ENCODE measurements around the gene FAM229A. TPM values are rescaled to one million over a fixed set of nuclear protein-coding genes. Genes with fewer than 3 reads are reported as not detected.

The FAM229A gene
- total RNA-seq, 1 experiment from 2014 or later, result 13.4 TPM

DNA sequence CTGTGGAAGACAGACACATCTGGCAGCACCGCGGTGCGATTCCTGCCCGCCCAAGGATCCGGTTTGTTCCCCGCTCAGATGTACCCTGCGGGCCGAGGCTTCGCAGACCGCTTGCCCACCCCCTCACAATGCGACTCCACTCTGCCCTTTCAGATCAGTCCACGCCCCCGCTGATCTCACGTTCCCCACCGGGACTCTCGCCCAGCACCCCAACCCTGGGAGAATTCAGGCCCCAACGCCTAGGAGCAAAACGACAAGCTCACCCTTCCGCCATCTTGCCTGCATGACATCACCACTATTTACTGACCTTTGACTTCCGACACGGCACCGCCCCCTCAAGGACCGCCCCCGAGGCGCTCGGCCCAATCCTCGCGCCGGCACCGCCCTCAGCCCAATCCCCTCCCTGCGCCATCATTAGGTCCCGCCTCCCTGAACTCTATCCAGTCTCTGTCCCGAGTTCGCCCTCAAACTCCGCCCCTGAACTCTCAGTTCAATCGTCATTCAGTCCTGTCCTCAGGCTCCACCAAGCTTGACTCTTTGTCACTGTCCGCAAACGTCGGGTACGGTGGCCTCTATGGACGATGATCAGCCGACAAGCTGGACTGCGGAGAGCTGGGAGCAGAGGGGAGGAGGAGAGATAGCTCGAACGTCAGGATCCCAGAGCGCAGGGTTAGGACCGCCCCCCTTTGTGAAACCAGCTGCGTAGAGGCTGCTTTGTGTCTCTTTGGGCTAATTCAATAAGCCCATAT lies 32.0 kb upstream of the FAM229A start, which contains the start of gene BSDC1:
Gene BSDC1 (minus strand): TSS at position 301 of the 749 bp plus-strand sequence. CDS start 27 bp downstream, at position 274.
- ChIA-PET POLR2A (interaction anchor here (0.6 to 2.9 kb wide), 34 partner anchors 9 to 782 kb away, joined by 3 to 31 read pairs (median 4); partner anchors contain the start of genes CCDC28B, HDAC1, KHDRBS1 and RBBP4), CTCF (interaction anchor here (0.5 to 2.7 kb wide), 5 partner anchors 10 to 799 kb away, joined by 3 to 16 read pairs (median 3); no protein-coding TSS in a partner anchor)
- TF ChIP-seq CTCF (IDR thresholded peaks at IDR 0.05; ENCODE audit: unreplicated experiment), result no peak
- Mint-ChIP-seq H3K36me3 (ENCODE audit: insufficient read depth, unreplicated experiment) (peaks cover 11% of the 10 kb centered on the region), H3K4me3 (ENCODE audit: unreplicated experiment) (peak within 1 kb of the TSS; percentile 91), H3K9me3 (ENCODE audit: unreplicated experiment) (no peaks in the 10 kb centered on the region), H3K27me3 (ENCODE audit: insufficient read depth, unreplicated experiment) (no peaks in the 10 kb centered on the region), H3K27ac (ENCODE audit: low read depth, unreplicated experiment) (peak within 1 kb of the TSS; percentile 97), H3K4me1 (ENCODE audit: insufficient read depth, unreplicated experiment) (peaks cover 6% of the 10 kb centered on the region)
- DNase-seq (ENCODE audit: unreplicated experiment), result peak; percentile 99
- BruUV-seq (replicated peaks), result no TSS peak
- intact Hi-C loops (cut with micrococcal nuclease), result loop anchor here (5.0 kb wide), 1 partner anchor 177 kb away; no protein-coding TSS in a partner anchor

GRCh38 chr1:32393832-32394140 lies 31.5 kb upstream of the FAM229A start:
- Mint-ChIP-seq H3K27ac (ENCODE audit: low read depth, unreplicated experiment) (peak overlapping the region; percentile 97), H3K4me3 (ENCODE audit: unreplicated experiment) (peak overlapping the region; percentile 91), H3K9me3 (ENCODE audit: unreplicated experiment) (no peaks in the 10 kb centered on the region), H3K36me3 (ENCODE audit: insufficient read depth, unreplicated experiment) (peaks cover 11% of the 10 kb centered on the region), H3K27me3 (ENCODE audit: insufficient read depth, unreplicated experiment) (no peaks in the 10 kb centered on the region), H3K4me1 (ENCODE audit: insufficient read depth, unreplicated experiment) (peaks cover 6% of the 10 kb centered on the region)
- CTCF ChIA-PET, result interaction anchor here (2.7 kb wide), 1 partner anchor 178 kb away, joined by 16 read pairs; no protein-coding TSS in a partner anchor
- intact Hi-C loops (cut with micrococcal nuclease), result loop anchor here (5.0 kb wide), 1 partner anchor 176 kb away; no protein-coding TSS in a partner anchor
- DNase-seq (ENCODE audit: unreplicated experiment), result no peak
- POLR2A ChIA-PET, result interaction anchor here (0.9 to 2.9 kb wide), 13 partner anchors 9 to 258 kb away, joined by 3 to 31 read pairs (median 7); partner anchors contain the start of genes HDAC1, RBBP4, ZBTB8A and ZBTB8OS
- BruUV-seq (replicated peaks), result TSS peak; percentile 70
- TF ChIP-seq CTCF (IDR thresholded peaks at IDR 0.05; ENCODE audit: unreplicated experiment), result no peak

DNA sequence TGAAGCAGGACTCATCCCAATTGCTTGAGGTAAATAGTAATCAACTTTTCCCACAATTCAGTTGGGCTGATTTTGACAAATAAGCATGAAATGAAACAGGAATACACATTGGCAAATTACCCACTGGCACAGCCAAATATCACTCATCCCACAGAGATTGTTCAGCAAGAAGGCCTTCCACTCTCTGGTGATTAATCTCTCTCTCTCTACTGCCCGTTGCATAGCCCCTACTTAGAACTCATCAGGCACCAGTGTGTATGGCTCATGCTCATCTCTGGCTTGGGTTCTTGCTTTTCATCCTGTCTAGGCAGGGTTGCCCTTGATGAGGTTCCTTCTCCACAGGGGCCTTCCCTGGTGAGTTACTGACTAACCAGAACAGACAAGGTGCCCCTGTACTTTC lies 30.9 kb upstream of the FAM229A start:
- intact Hi-C loops (cut with micrococcal nuclease), result loop anchor here (5.0 kb wide), 1 partner anchor 176 kb away; no protein-coding TSS in a partner anchor
- no TSS peak for BruUV-seq (replicated peaks)
- no peaks in the 10 kb centered on the region for H3K27me3 Mint-ChIP-seq (ENCODE audit: insufficient read depth, unreplicated experiment)
- H3K4me3 Mint-ChIP-seq (ENCODE audit: unreplicated experiment), result peak overlapping the region; percentile 91
- no peak for DNase-seq (ENCODE audit: unreplicated experiment)
- CTCF ChIA-PET, result interaction anchor here (0.8 to 2.7 kb wide), 2 partner anchors 13 to 178 kb away, joined by 3 to 16 read pairs; no protein-coding TSS in a partner anchor
- no peaks in the 10 kb centered on the region for H3K9me3 Mint-ChIP-seq (ENCODE audit: unreplicated experiment)
- H3K36me3 Mint-ChIP-seq (ENCODE audit: insufficient read depth, unreplicated experiment), result peaks cover 11% of the 10 kb centered on the region
- POLR2A ChIA-PET, result interaction anchor here (0.6 to 2.9 kb wide), 7 partner anchors 8 to 258 kb away, joined by 3 to 31 read pairs (median 7); partner anchors contain the start of genes RBBP4 and ZBTB8OS
- H3K4me1 Mint-ChIP-seq (ENCODE audit: insufficient read depth, unreplicated experiment), result peaks cover 6% of the 10 kb centered on the region
- no peak for TF ChIP-seq CTCF (IDR thresholded peaks at IDR 0.05; ENCODE audit: unreplicated experiment)
- H3K27ac Mint-ChIP-seq (ENCODE audit: low read depth, unreplicated experiment), result no peak overlapping the region

DNA sequence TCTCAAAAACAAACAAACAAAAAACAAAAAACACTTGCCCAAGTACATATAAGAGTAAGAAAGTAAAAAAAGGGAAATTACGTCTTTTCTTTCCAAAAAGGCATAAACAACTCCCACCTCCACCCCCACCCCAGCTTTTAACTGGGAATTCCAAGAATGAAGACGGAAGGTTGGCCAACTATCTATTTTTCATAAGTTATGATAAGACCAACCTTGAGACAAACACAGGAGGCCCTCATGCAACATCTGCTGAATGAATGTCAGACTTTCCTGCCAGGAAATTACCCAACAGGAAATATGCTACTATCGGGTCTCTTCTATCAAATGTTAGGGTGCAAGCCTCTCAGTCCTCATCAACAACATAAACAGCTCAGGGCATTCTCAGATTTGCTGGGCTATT lies 30.0 kb upstream of the FAM229A start:
- ChIA-PET POLR2A (no interaction called here), CTCF (interaction anchor here (0.8 to 2.7 kb wide), 2 partner anchors 12 to 177 kb away, joined by 3 to 16 read pairs; no protein-coding TSS in a partner anchor)
- TF ChIP-seq CTCF (IDR thresholded peaks at IDR 0.05; ENCODE audit: unreplicated experiment), result no peak
- Mint-ChIP-seq H3K27me3 (ENCODE audit: insufficient read depth, unreplicated experiment) (no peaks in the 10 kb centered on the region), H3K36me3 (ENCODE audit: insufficient read depth, unreplicated experiment) (peaks cover 11% of the 10 kb centered on the region), H3K4me3 (ENCODE audit: unreplicated experiment) (peak overlapping the region; percentile 50), H3K4me1 (ENCODE audit: insufficient read depth, unreplicated experiment) (peaks cover 6% of the 10 kb centered on the region), H3K9me3 (ENCODE audit: unreplicated experiment) (no peaks in the 10 kb centered on the region), H3K27ac (ENCODE audit: low read depth, unreplicated experiment) (no peak overlapping the region)
- DNase-seq (ENCODE audit: unreplicated experiment), result no peak
- intact Hi-C loops (cut with micrococcal nuclease), result loop anchor here (5.0 kb wide), 1 partner anchor 175 kb away; no protein-coding TSS in a partner anchor
- BruUV-seq (replicated peaks), result no TSS peak

Measured in MCF 10A (cell line).